PFSK-1 (cell line): ENCODE measurements around the gene NAT9.

Experiments used
- FOXP2 ChIP-seq: optimal IDR thresholded peaks from 2 replicates; pipeline ENCODE3; 2011; ENCODE audit warnings: borderline replicate concordance, control low read depth, inconsistent platforms; ENCODE audit not compliant: insufficient read depth; ENCODE audit errors: extremely low read length, extremely low read depth
- POLR2AphosphoS5 ChIP-seq: IDR thresholded peaks from 2 replicates; pipeline ENCODE4 v1.6.1; 2012; ENCODE audit warnings: low read depth, mild to moderate bottlenecking, control low read depth, low read length, moderate library complexity
- SIN3A ChIP-seq: IDR thresholded peaks from 2 replicates; pipeline ENCODE4 v1.6.1; 2012; ENCODE audit warnings: mild to moderate bottlenecking, low read length, moderate library complexity, borderline replicate concordance; ENCODE audit not compliant: insufficient read depth
- TAF1 ChIP-seq: IDR thresholded peaks from 2 replicates; pipeline ENCODE4 v1.6.1; 2012; ENCODE audit warnings: low read length, control low read depth, borderline replicate concordance; ENCODE audit not compliant: insufficient read depth
- TF ChIP-seq, protein P1 (sequence below), 2 experiments: IDR thresholded peaks; 2 replicates each; pipeline versions ENCODE4 v1.6.1 to v1.8.0; 2011 to 2012; ENCODE audit warnings: low read depth in 2 of 2, low read length in 2 of 2, control low read depth in 1 of 2, inconsistent platforms in 1 of 2, mild to moderate bottlenecking in 1 of 2, moderate library complexity in 1 of 2; ENCODE audit not compliant: insufficient read depth in 1 of 2

DNA sequence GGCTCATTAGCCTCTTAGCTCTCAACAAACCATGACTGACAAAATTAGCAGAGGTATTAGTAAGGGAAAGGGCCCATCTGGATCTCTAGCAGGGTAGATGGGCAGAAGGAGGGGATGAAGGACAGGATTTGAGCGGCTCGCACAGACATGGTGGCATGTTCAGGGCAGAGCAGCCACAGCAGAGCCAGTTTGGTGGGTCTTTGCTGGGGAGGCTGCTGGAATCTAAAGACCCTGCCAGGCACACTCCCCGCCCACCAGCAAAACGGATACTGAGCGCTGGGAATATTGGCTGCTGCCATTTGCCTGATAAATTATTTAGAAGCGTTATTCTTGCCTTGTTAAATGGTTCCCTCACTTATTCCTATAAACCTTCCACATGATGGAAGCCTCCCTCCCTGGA is 20.7 kb upstream of the NAT9 start:
- TF ChIP-seq, protein P1, sequence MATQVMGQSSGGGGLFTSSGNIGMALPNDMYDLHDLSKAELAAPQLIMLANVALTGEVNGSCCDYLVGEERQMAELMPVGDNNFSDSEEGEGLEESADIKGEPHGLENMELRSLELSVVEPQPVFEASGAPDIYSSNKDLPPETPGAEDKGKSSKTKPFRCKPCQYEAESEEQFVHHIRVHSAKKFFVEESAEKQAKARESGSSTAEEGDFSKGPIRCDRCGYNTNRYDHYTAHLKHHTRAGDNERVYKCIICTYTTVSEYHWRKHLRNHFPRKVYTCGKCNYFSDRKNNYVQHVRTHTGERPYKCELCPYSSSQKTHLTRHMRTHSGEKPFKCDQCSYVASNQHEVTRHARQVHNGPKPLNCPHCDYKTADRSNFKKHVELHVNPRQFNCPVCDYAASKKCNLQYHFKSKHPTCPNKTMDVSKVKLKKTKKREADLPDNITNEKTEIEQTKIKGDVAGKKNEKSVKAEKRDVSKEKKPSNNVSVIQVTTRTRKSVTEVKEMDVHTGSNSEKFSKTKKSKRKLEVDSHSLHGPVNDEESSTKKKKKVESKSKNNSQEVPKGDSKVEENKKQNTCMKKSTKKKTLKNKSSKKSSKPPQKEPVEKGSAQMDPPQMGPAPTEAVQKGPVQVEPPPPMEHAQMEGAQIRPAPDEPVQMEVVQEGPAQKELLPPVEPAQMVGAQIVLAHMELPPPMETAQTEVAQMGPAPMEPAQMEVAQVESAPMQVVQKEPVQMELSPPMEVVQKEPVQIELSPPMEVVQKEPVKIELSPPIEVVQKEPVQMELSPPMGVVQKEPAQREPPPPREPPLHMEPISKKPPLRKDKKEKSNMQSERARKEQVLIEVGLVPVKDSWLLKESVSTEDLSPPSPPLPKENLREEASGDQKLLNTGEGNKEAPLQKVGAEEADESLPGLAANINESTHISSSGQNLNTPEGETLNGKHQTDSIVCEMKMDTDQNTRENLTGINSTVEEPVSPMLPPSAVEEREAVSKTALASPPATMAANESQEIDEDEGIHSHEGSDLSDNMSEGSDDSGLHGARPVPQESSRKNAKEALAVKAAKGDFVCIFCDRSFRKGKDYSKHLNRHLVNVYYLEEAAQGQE (IDR thresholded peaks at IDR 0.05; ENCODE audit: insufficient read depth in 1 of 2, low read depth in 2 of 2, low read length in 2 of 2), result no peak
- TF ChIP-seq POLR2AphosphoS5 (no peak), TAF1 (no peak), SIN3A (no peak), FOXP2 (no peak)
